NCI-H2081 treated with DMSO at 0.1 percent for 48 hours (cell line): ENCODE measurements around the gene RELN.

Experiments
- DNase-seq: peaks from one replicate; lab custom pipeline; 2025; lab: John Stamatoyannopoulos, UW

Gene RELN

DNA sequence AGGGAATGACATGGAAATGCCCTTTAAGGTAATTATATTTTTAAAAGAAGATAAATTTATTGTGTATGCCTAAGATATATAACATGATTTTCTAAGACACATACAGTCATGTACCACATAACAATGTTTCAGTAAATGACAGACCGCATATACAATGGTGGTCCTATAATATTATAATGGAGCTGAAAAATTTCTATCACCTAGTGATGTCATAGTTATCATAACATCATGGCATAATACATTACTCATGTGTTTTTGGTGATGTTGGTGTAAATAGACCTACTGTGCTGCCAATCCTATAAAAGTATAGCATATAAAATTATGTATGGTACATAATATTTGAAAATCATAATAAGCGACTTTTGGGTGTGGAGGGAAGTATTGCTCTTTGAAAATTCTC is 306.1 kb downstream of the RELN start:
- DNase-seq = no peak

DNA sequence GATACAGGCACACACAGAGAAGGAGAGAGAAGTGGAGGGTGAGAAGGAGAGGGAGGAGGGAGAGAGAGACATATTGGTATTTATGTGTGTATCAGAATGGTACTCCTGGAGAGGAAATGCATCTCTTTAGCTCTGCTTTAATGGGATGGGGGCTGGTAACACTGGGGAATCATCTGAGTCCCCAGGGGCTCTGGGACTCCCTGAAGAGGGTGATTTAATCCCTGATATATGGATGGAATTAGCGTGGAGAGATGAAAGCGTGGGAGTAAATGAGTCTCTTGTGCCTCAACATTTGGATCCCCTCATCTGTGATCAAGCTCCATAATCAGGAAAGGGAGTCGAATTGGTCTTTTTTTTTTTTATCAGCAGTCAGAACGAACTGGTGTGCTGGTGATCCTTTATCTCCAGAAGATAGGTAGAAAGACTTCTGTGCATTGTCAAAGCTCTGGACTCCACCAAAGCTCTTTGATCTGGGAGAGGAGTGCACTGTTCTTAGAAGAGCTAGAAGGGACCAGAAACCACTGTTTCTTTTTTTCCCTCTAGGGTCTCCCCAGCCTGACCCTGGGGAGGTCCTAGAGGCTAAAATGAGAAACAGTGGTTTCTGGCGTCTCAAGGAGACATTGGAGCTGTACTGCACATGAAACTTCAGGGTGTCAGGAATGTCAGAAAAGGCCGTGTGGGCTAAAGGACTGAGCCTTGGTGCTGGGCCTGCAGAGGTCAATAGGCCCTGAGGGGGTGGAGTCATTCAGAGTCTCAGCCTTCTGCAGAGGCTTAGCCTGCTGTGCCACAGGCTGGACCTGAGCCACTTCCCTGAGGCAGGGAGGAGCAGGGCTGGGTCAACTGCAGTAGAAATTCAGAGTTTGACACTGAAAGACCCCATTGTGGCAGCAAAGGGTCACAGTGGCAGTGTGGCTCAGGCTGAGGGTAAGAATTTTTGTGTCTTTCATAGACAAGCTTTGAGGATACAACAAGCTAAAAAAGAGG is 309.0 kb downstream of the RELN start:
- no peak for DNase-seq

DNA sequence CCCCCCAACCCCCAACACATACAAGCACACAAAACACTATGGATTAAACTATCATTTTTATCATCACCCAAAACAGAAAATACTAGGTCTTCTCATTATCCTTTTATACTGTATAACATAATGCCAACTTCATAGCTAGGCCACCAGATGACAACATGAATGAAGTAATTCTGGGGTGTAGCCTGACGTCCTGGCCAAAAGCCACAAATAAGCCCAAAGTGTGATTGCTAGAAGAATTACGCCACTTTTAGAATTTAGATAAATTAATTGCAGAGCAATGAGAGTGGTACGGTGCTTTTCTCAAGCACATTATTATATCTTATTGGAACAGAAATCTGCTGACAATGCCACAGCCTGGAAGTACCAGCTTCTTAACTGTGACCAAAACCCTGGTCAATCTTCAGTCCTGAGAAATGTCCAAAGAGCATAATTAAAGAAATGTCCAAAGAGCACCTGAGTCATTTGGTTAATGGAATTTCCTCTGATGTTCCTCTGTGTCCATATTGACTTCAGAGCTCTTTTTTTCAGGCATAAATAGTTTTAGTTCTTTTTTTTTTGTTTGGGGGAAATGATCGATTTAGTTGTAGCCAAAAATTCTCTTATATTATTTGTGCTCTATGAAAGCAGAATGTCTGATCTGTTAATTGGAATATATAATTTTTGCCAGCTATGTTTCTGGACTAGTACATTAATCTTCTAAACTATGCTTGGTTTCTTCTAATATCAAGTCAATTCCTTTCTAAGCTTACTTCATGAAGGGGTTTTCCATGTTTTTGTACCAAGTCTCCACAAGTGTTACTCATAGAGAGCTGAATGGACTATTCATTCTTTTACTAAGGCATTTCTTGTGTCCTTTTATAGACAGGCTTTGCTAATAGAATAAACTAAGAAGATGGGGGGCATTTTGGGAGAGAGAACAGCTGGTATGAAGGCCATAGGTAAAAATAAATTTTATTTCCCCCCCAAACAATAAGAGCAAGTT is 310.0 kb downstream of the RELN start:
- DNase-seq = no peak

DNA sequence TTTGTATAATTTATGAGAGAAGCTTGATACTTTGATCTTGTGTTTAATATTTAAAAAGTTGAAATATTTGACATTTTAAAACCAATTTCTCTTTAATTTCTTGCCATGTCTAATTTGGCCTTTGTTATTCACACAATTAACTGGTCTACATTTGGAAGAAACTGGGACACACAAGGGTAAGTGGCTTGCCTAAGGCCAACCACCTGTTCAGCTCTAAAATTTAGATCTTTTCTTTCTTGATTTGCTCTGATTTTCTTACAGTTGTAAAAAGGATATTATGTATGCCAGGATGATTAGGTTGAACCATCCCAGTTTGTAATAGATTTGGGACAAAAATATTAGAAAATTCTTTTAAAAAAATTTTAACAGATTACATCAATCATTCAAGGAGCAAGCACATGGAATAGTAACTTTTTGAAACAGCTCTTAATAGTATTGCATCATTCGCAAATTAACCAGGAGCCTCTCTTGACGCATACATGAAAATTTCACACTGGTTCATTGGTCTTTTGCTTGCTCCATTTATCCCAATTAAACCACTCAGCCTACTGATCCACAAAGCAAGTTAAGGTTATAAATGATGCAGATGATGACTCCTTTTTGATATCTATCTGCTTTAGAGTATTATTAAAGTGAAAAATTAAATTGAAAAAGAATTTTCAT is 321.0 kb downstream of the RELN start:
- DNase-seq = no peak

DNA sequence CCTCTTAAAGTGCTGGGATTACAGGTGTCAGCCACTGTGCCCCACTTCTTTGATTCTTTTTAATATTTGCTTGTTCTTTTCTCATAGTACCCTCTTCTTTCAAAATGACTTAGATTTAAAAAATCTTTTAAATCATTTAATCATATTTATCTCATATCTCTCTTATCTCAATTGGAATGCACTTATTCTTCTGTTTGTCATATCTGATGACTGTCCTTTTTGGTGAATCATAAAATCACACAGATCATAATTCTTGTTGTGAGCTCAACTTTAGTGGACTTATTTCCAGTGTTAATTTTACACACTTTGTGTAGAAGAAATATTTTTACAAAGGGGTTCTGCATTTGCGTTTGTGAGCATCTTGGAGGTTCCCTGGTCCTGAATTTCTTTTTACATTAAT is 323.1 kb downstream of the RELN start:
- no peak for DNase-seq

DNA sequence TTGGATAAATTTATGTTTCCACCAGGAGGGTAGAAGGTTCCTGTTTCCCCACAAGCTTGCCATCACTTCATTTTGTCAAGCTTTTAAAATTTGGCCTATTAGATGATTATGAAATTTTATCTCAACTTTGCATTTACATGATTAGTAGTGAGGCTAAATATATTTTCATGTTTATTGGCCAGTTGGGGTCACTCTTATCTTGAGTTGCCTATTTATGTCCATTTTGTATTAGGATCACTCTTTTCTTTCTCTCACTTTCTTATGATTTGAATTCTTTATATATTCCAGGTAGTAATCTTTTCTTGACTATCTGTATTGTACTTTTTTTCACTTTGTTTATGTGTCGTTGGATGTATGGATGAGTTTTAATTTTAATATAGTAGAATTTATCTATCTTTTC is 324.9 kb downstream of the RELN start:
- DNase-seq = no peak

DNA sequence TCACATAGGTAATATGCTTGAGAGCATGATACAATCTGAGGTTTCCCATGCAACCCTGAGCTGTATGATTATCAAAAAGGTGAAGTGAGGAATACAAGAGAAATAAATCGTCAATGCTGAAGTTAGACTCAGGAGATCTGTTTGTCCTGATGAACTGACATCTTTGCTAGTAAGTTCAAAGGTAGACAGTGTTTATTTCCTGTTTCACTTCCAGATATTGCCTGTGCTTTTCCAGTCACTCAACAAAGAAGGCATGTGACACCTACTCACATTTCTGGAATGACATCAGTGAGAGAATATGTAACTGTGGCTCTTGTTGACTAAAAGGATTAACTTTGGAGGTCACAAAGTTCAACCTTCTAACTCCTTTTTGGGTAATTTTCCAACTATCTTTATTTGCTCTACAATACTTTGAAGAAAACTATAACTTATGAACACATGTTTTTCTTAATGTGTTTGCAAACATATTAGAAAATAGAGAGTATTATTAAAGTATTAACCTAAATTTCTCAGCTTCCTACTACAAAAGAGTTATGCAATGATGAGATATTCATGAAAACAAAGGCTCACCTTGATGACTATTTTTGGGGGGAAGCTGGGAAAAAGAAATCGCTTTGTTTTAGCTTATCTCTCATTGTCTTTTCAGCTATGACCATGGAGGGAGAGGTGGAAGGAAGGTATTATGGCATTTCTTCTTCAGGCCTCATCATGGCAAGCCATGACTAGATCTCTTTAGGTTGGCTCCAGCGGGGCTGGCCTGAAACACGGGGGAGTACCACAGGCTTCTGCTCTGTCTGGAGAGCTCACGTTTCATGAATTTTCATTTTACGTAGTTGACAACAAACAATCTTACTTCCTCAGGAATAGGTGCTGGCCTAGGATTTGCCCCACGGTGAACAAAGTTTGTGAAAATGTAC is 328.7 kb downstream of the RELN start:
- DNase-seq = no peak

DNA sequence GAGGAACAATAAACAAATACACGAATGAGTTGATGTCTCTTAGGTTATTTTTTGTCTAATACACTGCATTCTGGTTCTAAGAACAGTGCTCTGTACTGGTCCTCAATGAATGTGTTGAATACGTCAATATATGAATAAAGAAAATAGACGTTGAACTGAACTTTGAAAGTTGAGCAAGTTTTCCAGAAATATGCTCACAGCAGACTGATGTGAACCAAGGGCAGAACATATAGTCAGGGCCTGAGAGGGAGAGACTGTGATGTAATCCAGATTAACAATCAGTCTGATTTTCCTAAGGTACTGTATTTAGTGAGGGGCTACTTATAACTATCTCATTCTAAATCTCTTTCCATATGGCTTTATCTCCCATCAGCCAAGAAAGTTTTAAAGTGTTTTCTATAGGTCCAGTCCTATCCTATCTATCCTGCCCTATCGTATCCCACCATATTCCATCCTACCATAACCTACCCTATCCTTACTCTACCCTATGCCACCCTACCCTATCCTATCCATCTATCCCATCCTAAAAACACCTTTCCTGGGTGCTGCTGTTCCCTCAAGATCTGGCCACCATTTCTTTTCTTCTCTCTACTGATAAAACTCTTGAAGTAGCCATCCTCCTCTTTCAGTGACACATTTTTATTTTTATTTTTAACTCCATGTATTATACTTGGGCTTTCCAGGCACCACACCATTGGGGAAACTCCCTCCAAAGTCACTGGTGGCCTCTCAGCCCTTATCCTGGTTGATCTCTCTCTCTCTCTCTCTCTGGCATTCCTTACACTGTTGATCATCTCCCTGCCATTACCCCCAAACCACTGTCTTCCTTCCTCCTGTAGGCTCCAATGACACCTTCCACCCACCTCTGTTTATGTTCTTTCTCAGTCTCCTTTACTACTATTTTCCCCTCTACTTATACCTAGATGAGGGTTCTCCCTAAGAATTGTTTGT is 331.1 kb downstream of the RELN start:
- DNase-seq = no peak

DNA sequence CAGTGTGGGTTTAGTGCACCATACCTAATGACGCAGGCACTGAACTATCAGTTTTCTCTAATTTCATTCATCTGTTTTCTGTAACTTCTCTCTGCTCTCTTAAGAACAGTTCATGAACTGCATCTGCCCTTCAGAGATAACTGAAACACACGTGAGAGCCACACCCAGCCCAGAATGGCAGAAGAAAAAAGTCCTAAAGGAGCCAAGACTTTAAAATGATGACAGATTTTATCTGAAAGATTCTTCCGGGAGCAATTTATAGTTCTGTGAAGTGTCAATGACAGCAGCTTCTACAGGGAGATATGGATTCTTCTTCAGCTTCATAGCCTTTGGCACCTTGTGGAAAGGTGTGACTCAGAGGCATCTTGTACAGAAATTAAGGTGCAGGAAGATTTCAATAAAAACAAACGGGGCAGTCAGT is 332.0 kb downstream of the RELN start:
- no peak for DNase-seq

DNA sequence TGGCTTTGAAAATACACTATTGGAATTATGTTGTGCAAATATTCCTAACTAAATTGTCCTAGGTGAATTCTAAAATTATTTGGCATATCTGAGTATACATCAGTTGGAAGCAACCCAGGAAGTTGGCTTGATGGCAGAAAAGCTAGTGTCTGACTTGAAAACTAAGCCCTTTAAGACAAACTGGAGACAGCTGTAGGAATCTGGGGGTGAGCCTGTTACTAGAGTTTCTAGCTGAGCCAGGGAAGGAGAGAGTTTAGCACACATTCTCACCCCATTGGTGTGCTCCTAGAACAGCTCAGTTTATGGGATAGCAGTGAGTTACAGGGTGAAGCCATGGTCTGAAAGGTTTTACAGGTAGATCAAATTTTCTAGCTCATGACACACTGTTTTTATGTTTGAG is 333.2 kb downstream of the RELN start:
- no peak for DNase-seq

DNA sequence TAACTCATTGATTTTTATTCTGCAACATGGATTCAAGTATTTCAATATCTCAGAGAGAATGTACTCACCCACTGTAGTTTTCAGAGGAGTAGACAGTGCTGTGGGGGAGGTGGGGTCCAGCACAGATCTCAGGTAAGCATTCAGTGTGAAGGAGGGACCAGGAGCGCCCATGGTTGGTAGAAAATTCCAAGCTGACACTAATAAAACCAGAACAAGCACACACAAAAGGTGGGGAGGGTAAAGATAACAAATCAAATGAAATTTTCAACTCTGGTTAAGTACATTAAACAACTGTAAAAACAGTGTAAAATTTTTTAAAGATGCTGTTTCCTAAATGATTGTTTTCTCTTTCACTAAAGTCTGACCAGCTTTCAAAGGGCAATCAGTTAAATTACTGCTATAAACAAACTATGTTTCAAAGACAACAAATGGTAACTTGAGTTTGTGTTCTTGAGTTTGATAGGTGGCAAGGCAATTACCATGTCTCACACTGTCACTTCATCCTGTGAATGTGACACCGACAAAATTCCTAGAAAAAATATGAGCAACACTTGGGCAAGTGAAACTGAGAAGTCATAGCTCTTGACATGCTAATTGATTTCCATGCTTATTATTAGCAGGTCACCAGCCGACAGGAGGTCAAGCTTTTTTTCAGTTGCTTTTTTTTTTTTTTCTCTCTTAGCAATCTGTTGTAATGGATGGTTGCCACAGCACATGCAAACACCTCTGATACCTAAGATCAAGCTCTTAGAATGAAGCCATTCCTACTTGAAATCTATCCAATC is 337.7 kb downstream of the RELN start:
- no peak for DNase-seq

DNA sequence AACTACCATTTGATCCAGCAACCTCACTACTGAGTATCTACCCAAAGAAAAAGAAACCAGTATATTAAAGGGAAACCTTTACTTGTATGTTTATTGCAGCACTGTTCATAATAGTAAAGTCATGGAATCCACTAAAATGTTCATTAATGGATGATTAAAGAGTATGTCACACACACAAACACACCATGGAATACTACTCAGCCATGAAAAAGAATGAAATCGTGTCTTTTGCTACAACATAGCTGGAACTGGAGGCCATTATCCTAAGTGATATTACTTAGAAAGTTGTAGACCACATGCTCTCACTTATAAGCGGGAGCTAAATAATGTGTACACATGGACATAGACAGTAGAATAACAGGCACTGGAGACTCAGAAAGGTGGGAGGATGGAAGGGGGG is 340.4 kb downstream of the RELN start:
- DNase-seq = no peak

DNA sequence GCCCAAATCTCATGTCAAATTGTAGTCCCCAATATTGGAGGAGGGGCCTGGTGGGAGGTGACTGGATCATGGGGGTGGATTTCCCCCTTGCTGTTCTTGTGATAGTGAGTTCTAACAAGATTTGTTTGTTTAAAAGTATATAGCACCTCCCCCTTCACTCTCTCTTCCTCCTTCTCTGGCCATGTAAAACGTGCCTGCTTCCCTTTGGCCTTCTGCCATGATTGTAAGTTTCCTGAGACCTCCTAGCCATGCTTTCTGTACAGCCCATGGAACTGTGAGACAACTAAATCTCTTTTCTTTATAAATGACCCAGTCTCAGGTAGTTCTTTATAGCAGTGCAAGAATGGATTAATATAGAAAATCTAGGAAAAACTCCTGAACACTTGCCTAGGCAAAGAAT is 341.3 kb downstream of the RELN start:
- DNase-seq = no peak

DNA sequence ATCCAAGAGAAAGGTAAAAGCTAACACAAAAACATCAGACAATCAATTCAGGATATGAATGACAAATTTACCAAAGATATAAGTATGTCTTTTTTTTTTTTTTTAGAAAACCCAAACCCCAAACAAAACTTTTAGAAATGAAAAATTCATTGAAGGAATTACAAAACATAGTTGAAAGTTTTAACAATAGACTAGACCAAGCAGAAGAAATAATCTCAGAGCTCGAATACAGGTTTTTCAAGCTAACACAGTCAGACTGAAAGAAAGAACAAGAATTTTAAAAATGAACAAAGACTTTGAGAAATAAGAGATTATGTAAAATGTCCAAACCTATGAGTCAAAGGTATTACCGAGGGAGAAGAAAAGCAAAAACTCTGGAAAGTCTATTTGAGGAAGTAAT is 345.1 kb downstream of the RELN start:
- no peak for DNase-seq

DNA sequence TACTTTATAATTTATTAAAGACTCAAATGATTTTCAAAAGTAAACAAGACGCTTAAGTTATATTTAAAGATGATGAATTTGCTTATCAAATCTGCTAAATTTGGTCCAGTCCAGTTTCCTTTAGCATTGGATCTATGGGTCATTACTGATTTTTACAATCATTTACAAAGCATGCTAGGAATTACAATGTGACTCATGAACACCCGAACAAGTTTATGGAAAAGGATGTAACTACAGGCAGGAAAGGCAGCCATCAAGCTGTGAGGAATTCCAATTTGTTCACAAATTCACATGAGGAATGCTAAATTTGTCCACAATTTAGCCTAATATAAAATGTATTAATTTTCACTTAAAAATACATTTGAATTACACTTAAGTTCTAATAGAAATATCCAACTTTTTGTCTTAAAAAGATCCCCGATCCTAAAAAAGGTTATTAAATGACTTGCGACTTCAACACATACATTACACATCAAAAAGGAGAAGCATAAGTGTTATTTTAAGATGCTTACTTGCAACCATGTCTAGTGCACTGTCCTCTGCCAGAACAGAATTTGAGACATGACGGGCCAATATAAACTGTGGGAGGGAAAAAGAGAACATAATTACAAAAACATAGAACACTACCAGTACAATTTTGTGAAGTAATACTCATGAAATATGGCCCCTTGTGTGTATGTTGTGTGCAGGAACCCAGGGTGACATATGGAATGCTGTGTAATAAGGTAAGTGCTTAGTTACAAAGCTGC is 349.3 kb downstream of the RELN start:
- no peak for DNase-seq

DNA sequence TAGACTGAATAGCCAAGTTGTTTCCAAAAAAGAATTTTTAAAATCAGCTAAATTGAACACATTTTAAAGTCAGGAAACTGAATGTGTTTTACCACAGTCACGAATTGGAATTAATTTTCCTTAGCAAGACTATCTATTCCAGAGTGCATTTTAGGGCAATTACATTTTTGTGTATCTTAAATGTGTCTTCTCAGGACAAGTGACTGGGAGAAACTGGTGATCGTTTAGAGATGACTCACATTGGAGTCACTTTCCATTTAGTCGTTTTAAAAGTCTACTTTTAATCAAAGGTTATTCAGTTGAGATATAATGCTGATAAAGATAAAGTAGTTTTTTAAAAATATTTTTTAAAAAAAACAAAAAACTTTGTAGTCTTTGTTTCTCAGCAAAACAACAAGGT is 351.7 kb downstream of the RELN start:
- DNase-seq = no peak

DNA sequence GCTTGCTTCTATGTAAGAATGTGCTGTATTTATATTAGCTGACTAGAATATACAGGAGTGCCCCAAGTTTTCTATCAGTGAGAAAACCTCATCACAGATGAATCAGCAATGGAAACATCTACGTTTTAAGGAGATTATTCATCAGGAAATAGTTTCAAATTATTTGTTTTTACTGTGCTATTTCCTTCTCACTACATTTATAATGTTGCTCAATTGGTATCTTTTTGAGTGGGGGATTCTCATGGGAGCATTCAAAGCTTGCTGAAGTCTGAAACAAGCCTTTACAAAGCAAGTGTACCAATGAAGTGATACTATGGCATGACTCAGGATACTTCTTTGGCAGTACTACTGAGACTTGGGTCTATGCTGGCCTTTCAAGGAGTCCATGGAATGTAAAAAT is 352.4 kb downstream of the RELN start:
- DNase-seq = no peak

DNA sequence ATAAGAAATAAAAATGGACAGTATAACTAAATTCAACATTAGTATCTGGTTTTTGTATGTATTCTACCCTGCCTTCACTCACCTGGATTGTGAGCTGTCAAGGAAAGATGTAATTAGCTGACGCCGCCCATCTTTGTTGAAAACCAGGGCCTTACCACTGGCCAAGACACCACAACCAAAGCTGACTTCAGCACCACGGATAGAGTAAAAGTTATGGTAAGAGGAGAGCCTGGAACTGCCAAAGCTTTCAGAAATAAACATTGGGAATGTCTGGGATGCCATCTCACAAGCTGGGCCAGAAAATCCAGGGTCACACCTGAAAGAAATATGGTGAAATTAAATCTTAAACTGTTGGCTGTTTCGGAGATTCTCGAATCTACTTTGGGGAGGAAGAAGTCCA is 353.3 kb downstream of the RELN start:
- DNase-seq = no peak
